ENCODE data around the gene SNX22.

SNX22 gene

GRCh38 chr15:64158363-64159134 is 7.0 kb downstream of the SNX22 start:
- no peak for DNase-seq

- DNase-seq = no peak
Observed at GRCh38 chr15:64161688-64162477, 10.4 kb downstream of the SNX22 start.

- no peak for DNase-seq
Observed at GRCh38 chr15:64162478-64162868, 10.9 kb downstream of the SNX22 start.

- peak; percentile 94 for DNase-seq
Observed at GRCh38 chr15:64162869-64163658, 11.5 kb downstream of the SNX22 start, which contains the start of gene PPIB. Gene PPIB (minus strand): TSS chr15:64163022. CDS start chr15:64162986, 36 bp downstream.

- no peak for DNase-seq
Observed at GRCh38 chr15:64163659-64164362, 12.3 kb downstream of the SNX22 start.

- no peak for DNase-seq
Observed at GRCh38 chr15:64164436-64164835, 12.9 kb downstream of the SNX22 start.

- no peak for DNase-seq
Observed at GRCh38 chr15:64166102-64166890, 14.8 kb downstream of the SNX22 start.

- DNase-seq = peak; percentile 18
Observed at GRCh38 chr15:64180235-64180824, 28.8 kb downstream of the SNX22 start.

- no peak for DNase-seq
Observed at GRCh38 chr15:64182859-64183370, 31.4 kb downstream of the SNX22 start.

GRCh38 chr15:64185146-64185911 is 33.8 kb downstream of the SNX22 start:
- no peak for DNase-seq

- DNase-seq = no peak
Observed at GRCh38 chr15:64187396-64188191, 36.1 kb downstream of the SNX22 start.

- no peak for DNase-seq
Observed at GRCh38 chr15:64191971-64192830, 40.7 kb downstream of the SNX22 start.

- no peak for DNase-seq
Observed at GRCh38 chr15:64193971-64194370, 42.4 kb downstream of the SNX22 start.

GRCh38 chr15:64197425-64197824 is 45.9 kb downstream of the SNX22 start:
- DNase-seq = no peak

GRCh38 chr15:64205202-64205601 is 53.7 kb downstream of the SNX22 start:
- no peak for DNase-seq
